GM21529 (cell line): ENCODE results near the gene LPP.

Experiments
- ATAC-seq: cut with Tn5 transposase; IDR thresholded peaks from one replicate; pipeline ENCODE4 v1.9.1; 2021; ENCODE audit not compliant: unreplicated experiment

The LPP gene

DNA sequence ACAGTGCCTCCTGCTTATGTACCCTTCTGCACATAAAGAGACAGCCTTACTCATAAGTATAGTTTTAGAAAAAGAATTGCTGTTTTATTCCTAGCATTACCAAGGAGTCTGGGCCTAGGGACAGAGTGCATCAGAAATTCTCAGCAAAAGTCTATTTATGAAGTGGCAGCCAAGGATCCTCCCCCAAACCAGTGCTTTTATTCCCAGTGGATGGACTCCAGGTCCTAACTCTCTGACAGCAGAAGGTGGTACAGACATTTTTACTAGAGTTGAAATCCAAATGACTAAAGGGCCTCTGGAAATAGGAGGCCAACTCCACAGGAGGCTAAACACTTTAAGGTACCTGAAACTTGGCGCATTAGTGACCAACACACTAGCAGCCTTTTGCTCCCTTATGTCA, 610.7 kb downstream of the LPP start:
- no peak for ATAC-seq

DNA sequence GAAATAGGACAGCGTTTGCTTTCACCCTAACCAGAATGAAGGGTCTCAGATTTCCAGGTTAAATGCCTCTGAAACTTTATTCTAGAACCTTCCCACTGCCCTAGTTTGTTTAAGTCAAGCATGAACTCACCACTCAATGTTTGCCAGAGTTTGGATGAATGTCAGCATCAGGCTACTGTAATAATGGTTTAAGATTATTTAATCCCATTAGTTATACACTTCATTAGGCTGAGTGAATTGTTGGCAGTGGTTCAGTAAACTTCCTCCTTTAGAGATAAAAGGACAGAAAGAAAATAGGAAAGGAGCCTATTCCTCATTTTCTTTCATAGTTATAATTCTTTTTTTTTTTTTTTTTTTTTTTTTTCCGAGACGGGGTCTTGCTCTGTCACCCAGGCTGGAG, 615.9 kb downstream of the LPP start:
- no peak for ATAC-seq

- ATAC-seq, result no peak
Measured at GRCh38 chr3:188772886-188773285, 618.9 kb downstream of the LPP start.

DNA sequence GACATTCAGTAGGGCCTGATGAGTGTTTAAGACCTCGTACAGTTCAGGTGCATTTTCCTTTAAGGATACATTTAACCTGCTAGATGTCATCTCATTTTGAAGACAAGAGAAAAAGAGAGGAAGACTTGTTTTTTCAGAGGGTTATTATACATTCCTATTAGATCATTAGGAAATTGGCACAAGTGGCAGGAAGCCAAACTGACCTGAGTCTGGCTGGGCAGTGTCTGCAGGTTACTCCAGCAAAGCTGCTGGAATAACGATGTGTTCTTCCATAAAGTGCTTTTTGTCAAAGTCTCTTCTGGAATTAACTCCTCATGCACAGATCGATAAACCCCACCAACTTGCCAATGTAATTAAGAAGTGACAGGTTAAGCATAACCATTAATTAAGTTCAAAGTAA, 621.5 kb downstream of the LPP start:
- no peak for ATAC-seq

GRCh38 chr3:188776447-188776846, 622.5 kb downstream of the LPP start:
- ATAC-seq, result no peak

DNA sequence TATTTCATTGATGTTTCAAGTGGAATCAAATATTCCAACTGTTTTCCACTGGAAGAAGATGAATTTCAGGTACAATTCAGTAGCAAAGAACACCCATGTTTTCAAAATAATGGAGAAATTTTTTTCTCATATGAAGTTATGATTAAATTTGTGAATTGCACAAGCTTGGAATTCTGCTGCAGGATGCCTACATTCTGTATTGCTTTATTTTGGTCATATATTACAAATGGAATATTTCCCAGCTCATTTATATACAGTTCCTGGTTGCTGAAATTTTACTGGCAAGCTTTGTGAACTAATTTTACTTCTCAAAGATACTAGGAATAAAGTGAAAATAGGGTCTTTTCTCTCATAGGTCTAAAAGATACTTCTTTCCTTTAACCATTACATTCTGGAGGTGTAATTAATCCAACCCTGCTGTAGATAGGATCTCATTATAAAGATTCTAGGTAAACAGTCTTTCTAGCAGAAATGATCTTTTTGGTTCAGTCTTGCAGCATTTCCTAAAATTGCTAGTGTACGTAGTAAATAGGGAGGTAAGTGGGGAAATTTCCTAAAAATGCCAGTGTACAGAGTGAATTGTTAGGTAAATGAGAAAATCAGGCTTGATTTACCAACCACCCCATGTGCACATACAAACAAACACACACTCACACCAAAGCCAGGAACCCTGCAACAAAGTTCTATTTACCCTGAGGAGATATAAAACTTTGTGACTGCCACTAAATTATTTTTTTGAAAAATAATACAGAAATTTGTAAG, 624.3 kb downstream of the LPP start:
- no peak for ATAC-seq

DNA sequence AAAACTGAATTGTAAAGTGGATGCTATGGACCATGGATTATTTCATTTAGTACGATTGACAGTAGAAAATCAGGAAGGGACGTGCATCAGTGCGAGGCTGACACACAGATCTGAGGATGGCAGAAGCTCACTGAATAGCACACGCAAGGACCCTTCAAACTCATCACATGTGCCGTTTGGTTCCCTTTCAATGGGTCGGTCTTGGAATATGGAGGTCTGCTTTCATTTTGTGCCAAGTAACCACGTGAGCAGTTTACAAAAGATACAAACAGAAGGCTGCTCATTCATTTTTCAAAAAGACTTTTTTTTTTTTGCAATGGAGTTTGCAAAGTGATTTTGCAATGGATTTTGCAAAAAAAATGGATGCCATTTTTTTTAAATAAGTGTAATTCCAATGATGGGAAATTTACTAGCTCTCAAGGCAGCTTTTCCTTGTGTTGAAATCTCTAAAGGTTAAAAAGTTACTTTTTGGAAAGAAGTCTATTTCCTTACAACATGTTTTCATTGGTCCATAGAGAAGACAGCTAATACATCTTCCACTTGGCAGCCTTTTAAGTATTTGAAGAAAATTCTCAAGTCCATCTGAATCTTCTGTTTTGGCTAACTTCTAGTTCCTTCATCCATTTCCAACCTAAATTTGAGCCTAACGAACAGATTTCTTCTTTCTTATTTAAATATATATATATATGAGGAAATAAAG, 625.5 kb downstream of the LPP start:
- ATAC-seq, result no peak

DNA sequence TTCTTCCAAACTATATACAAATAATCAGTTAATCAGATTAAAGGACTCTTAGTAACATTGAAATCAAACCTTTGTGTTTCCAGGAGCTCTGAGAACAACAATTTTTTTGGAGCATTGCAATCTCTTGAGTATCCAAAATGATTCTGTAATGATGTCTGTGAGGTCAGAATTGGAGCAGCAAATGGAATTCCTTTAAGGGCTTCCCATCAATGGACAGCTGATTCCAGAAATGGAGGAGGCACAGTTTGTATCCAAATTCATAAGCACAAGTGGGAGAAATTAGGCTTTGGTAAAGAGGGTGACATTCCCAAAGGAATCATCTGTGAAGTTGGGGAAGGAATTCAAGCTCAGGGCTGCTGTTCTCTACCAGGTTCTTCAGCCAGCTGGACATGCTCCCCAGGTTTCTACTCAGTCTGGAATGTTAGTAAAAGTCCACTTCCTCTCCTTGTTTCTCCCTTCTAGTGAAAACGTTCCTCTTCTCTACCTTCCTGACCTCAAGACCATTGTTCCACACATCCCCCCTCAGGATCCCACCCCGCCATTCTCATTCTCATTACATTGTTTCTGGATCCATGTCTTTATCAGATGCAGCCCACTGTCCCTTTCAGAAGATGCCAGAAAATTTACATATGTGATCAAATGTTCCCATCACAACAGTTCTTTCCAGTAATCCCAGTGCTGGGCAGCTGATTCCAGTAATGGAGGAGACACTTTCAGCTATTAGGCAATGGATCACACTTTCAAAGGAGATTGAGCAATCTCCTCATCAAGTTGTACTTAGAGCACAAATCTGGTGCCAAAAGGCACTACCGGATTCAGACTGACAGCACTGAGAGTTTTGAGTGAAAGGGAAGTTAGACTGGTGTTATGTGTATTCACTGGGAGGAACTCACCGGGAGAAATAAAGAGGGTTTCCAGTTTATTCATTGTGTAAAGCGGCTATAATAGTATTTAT, 626.5 kb downstream of the LPP start:
- no peak for ATAC-seq

- ATAC-seq, result no peak
Measured at GRCh38 chr3:188782613-188783124, 628.7 kb downstream of the LPP start.

DNA sequence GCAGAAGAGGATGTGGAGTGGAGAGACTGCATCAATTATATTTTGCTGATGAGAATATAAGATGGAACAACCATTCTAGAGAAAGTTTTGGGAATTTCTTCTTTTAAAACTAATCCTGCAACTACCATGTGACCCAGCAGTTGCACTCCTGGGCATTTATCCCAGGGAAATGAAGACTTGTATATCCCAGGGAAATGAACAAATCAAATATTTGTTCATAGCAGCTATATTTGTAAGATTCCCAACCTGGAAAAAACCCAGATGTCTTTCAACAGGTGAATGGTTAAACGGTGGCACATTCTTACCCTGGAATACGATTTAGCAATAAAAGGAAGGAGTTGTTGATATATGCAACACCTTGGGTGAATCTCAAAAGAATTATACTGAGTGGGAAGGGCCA, 632.5 kb downstream of the LPP start:
- no peak for ATAC-seq

GRCh38 chr3:188788621-188789081, 634.7 kb downstream of the LPP start:
- peak; percentile 78 for ATAC-seq

- no peak for ATAC-seq
Measured at GRCh38 chr3:188789251-188789650, 635.3 kb downstream of the LPP start.

DNA sequence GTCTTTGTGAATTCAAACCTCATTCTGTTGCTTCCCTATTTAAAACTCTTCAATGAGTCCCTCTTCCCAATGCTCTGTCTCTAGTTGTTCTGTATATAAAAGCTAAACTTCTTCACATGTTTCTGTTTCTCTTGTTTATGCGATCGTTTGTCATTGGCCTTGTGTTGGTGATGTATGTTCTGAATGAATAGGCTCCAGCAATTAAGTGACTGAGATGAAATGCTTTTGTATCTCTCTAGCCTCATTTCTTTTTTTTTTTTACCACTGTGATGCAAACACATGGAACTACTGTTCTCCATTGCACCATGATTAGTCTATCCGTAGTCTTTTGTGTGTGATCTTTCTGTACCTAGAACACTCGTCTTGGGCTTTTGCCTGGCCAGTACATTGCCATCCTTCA, 637.4 kb downstream of the LPP start:
- ATAC-seq, result no peak

GRCh38 chr3:188792793-188793192, 638.8 kb downstream of the LPP start:
- ATAC-seq, result no peak

DNA sequence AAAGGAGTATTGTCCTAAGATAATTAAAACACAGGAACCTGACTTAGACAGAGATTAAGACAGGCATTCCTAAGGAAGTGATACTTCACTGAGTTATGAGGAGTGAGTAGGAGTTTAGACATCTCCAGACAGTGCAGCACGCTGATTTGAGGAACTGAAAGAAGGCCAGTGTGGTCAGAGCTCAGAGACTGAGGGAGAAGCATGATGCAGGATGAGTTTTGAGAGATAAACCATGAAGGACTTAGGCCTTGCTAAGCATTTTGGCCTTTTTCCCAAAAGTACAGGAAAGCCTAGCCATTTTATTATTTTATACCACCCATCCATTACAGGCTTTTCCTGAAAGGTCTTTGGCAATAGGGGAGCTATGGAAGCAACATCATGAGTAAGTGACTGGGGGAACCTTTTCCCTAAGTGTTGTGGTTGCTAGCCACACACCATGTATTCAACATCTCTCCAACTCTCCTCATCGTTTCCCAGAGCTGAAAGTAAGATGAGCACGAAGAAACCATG, 642.2 kb downstream of the LPP start:
- ATAC-seq, result peak; percentile 93

DNA sequence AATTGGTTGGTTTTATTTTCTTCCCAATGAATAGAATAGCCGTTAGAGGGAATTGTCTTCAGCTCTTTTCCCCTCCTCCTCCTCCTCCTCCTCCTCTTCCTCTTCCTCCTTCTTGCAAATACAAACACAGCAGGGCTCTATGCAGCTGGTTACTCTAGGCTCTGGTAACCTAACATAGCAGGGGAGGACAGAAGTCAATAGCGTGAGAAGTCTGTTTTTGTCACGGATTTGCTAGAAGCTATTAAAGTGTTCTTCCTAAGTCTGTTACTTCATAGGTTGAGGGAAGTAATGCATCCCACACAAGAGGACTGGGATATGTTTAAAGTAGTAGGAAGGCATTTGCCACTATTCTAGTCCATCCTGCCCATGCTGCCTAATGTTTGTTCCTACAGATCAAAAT, 643.1 kb downstream of the LPP start:
- ATAC-seq, result no peak

- no peak for ATAC-seq
Measured at GRCh38 chr3:188798556-188799145, 644.7 kb downstream of the LPP start.

DNA sequence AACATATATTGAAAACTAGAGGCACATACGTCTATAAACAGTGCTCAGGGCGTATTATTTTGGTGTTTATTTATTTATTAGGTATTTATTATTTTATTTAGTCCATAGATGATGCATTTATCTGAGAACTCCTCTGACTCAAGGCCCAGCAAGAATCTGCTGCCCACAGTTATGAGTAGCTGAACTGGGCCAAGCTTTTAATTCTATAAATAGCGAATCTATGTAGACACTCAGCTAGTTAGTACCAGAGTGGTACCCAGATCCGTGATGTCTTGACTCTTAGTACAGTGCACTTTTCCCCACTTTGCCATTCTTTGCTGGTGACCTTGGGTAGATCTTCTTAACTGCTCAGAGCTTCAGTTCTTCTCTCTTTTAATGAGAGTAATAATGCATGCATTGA, 647.4 kb downstream of the LPP start:
- no peak for ATAC-seq

GRCh38 chr3:188802645-188803044, 648.7 kb downstream of the LPP start:
- ATAC-seq, result no peak

DNA sequence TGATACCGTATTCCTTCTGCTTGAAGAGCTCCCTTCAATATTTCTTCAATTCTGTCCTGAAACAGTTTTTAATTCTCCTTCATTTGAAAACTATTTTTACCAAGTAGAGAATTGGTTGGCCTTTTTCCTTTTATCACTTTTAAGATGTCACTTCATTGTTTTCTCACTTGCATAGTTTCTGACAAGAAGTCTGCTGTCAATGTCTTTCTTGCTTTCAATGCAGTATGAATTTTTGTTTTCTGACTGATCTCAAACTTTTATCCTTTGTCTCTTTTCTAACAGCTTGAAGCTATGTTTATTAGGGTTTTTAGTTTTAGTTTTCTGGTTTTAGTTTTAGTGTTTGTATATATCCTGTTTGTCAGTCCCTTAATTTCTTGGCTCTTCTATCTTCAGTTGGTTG, 653.0 kb downstream of the LPP start:
- ATAC-seq, result no peak

DNA sequence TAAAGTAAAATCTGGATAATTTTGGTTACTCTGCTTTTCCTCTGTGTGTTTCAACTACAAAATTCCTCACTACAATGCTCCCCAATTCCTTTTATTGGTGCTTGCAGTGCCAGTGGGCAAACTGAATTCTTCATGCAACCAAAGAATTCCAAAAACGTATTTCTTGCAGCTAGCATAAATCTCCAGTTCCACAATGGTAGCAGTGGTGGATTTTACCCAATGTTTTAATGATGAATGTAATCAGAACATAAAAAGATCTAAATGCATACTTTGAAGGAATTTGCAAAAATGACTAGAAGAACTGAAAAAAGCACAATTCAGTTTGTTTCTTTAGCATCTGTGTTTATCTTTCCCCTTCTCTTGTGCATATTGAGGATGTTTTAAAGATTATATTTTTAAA, 658.2 kb downstream of the LPP start:
- ATAC-seq, result no peak
